Amygdala (tissue), 56 donors: Measurements from ENCODE around the gene CD6.

Source experiments
- DNase-seq, 56 donors: peaks; one replicate each; lab custom pipeline; 2025; lab: John Stamatoyannopoulos, UW

CD6 gene

DNA sequence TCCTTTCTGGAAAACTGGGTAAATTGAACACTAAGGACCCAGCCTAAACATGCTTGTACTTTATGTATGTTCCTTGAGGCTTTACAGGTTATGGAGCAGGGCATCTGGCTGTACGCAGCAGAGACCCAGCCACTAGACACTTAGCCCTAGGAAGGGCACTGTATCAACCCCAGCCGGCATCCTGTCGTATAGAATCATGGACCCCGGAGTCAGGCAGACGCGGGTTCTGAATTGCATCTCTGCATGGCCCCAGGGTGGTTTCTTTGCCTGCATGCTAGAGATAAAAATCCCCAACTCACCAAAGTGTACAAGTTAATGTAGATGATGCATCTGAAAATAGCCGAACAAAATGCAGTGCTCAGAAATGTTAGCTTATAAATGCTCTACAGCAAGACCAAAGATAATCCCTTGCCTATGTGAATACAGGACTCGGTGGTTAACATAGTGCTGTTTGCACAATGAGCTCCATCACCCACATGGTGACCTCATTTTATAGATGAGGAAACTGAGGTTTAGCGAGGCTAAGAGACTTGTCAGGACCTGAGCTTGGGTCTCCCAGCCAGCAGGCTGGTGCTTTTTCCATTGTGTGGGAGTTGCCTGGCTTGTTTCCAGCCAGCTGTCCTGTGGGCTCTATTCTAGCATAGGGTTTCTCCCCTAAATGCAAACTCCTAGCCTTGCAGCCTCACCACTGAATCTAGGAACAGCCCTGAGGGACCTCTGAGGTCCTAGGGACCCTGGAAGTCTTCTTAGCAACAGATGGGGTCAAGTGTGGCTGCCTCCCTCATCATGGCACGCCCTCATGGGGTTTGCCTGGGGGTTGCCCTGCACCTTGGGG lies 7.3 kb downstream of the CD6 start:
- DNase-seq: peak in 1 of 56 donors; percentile 4

DNA sequence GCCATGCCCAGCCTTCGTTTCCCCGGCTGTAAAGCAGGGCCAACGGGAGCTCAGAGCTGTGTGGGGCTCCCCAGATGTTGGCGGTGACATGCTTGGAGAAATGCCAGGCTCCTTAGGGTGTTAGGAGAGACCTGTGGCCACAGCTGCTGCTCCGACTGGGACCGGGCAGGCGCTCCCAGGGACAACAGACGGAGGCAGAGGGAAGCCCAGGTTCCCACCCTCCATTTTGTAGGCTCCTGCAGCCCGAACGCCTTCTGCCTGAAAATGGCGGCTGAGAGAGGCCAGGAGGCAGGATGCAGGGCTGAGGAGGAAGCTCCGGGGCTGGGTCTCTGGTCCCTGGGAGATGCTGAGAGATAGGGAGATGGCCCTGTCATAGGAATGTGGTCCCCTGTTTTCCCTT lies 10.0 kb downstream of the CD6 start:
- no peak for DNase-seq

DNA sequence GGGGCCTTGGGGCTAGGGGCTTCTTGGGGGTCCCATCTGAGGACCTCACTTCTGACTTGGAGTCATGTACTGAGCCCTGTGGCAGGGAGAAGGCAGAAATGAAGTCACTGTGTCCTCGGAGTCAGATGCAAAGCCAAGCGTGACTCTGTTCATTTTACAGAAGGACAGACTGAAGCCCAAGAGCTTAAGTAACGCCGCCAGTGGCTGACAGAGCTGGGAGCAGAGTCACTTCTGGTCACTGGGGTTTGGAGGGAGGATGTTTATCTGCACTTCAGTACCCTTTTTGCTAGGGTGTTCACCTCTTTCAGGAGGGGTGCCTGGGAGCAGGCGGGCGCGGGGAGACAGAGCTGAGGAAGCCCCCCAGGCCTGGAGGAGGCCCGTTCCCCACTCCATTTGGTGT lies 10.7 kb downstream of the CD6 start:
- DNase-seq: no peak

DNA sequence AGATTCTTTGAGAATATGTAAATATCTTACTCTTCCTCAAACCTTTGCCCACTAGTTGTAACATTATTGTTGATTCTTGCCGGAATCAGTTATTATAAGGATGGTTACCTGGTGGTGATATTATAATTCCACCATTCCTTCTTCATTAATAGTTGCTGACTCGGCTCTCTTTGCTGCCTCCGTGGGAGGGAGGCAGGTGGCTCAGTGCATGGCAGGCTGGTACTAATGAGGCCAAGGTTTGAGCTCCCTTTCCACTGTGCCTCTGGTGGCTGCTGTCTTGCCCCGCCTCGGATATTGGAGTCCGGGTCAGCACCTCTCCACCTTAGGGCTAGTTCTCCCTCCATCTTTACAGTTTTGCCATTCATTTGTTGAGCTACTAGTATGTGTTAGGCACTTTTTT lies 12.7 kb downstream of the CD6 start:
- no peak for DNase-seq

DNA sequence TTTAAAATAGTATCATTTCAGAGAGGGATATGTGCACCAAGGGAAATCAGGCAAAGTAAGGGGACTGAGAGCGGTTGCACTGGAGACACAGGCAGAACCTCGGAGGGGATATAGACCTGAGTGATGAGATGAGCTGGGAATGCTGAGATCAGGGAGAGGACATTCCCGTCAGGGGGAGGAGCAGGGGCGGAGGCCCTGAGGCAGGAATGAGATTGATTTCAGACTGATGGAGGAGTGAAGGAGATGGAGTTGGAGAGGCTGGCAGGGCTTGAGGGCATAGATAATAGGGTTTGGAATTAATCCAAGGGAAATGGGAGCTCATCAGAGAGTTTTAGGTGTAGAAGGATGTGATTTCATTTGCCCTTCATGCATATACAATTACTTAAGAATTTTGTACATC lies 13.2 kb downstream of the CD6 start:
- DNase-seq: no peak

DNA sequence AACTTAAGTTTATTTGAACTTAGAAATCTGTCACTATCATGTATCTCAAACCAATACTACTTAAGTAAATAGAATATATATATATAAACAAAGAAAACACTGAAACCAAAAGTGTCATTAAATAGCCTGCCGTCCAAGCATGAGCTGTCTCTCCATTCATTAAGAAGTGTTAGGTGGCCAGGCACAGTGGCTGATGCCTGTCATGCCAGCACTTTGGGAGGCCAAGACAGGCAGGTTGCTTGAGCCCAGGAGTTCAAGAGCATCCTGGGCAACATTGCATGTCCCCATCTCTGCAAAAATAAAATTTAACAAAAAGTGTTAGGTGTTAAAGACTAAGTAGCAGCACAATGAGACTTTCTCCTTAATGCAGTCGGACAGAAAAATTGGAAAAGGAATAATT lies 14.0 kb downstream of the CD6 start:
- no peak for DNase-seq

DNA sequence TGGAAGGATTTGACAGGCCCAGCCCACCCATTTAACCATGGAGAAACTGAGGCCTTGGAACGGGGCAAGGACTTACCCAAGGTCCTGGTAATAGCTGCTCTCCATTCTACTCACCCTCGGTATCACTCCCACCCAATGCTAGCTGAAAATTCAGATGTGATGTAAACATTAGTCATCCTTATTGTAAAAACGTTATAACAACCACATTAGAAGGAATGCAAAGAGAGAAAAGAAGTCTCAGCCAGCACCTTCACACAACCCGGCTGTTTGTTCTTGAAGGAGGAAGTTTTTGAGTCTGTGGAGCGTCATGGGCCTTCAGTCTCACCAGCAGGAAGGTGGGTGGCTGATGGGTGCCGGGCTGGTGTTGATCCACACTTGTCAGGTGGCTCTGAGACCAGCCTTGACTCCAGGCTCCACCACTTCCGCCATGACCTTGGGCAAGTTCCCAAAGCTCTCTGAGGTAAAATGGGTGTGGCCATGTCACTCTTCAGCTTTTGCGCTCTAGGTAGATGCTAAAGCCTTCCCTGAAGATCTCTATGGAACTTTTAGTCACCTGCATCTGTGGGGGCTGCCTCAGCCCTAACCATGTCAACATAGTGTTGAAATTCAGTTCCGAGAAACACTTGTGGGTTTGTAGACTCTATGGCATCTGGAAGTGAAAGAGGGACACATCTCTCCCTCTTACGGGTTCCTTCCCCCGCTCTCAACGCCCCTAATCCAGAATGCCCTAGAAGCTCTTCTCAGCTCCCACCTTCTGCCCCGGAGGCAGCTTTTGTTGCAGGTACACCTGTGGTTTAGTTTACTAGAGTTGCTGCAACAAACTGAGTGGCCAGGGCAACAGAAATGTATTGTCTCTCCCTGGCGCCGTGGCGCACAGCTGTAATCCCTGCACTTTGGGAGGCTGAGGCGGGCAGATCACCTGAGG lies 14.8 kb downstream of the CD6 start:
- DNase-seq: peak in 3 of 56 donors; percentile 2 to 13 (median 11)

DNA sequence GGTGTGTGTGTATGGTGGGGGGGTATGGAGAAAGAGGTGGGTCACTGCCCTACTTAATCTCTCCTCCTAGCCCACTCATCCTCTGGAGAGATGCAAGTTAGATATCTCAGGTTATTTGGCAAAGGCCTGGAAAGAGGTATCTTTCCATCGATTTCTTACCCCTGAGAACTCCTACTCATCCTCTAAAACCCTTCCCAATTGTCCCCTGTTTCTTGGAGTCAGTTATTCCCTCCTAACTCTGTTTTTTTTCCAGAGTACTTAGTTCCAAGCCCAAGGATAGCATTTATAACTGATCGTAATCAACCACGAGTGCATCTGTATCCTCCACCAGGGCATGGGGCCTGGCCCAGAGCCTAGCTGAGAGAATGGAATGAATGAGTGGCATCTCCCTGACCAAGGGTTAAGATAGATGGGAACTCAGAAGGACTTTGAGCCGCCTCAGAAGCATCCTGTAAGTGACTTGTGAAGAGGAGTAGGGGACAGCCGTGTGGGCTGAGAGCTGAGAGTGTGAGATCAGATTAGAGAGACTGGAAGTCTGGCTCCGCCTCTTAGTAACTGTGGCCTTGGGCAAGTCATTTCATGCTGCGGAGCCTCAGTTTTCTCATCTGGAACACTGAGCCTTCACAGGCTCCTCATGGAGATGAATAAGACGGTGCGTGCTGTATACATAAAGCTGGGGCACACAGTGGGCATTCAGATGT lies 16.2 kb downstream of the CD6 start:
- no peak for DNase-seq

DNA sequence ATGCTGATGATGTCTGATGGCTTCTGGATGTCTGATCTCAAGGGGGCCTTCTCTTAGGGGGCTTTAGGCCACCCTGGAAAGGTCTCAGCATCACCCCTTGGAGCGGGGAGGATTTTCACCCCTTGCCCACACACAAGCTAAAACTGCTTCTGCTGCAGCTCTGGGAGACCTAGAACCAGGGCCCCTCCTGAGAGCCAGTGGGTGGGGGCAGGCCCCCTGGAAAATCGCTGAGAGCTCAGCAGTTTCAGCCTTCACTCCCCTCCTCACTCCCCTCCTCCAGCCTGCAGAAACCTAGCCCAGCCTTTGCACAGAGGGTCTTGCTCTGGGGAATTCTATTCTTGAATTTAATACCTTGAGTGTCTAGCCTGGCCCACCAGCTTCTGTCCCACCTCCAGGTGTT lies 17.2 kb downstream of the CD6 start:
- no peak for DNase-seq

DNA sequence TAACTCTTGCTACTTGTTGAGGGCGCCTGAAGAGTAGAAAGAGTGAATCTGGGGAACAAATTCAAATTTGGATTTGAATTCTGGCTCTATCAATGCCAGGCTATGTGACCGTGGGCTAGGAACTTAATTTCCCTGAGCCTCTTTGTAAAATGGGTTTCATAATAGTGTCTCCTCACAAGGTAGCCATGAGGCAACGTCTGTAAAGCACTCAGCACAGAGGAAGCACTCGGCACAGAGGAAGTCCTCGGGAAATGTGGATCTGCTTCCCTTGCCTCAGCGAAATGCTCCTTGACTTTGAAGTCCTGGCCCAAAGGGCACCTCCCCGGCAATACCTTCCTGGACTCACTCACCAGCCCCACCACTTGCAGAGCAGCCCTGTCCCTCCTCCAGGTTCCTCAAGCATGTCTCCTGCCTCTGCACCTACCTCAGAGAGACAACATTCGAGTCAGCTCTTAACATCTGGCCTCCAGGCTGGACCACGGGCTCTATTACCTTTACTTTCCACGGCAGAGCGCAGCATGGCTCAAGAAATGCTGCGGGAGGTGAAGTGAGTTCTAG lies 17.7 kb downstream of the CD6 start:
- no peak for DNase-seq

DNA sequence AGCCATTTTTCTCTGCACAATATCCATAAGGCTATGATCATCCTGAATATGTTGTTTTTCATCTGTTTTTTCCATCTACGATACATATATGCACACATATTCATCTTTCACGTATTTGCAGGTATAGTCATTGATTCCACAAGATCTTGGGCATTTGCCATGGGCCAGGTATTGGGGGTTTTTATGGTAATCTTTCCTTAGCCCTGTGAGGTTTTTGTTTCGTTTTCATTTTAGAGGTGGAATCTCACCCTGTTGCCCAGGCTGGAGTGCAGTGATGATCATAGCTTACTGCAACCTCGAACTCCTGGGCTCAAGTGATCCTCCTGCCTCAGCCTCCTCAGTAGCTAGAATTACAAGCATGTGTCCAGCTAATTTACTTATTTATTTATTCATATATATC lies 20.0 kb downstream of the CD6 start:
- no peak for DNase-seq

DNA sequence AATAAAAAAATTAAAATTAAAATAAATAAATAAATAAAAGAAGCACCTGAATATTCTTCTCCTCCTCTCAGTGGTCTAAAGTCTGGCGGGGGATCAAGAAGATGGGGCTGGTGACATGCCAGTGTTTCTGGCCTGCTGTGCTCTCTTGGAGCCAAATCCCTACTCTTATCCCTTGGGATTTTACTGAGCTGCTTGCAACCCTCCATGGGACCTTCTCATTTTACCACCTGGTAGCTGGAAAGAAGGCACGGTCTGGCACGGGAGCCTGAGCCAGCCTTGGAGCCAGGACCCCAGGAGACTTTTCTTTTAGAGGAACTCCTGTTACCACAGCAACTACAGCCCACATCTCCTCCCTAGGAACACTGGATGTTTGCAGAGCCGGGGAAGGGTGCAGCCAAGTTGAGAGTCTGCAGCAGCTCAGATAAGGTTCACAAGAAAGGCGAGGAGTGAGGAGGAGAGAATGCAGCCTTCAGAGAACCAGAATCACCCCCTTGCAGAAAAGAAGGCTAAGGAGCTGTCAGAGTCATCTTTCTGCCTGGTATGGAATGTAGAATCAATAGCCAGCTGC lies 21.4 kb downstream of the CD6 start:
- peak in 2 of 56 donors; percentile 7 to 16 for DNase-seq

DNA sequence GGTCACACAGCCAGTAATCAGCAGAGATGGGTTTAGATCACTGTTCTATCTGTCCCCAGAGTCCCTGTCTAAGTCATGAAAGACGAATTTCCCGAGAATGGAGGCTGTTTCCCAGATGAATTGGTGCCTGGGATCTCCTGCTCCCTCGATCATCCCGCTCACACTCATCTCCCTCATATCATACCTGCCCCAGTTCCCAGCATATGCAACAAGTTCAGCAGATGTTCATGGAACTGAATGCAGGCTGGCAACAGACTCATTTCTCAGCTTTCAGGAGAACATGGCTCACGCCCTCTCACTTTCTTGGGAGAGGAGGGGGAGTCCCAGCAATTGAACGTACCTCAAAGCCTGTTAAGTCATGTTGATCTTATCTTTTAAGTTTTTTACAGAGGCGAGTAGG lies 22.1 kb downstream of the CD6 start:
- DNase-seq: no peak

DNA sequence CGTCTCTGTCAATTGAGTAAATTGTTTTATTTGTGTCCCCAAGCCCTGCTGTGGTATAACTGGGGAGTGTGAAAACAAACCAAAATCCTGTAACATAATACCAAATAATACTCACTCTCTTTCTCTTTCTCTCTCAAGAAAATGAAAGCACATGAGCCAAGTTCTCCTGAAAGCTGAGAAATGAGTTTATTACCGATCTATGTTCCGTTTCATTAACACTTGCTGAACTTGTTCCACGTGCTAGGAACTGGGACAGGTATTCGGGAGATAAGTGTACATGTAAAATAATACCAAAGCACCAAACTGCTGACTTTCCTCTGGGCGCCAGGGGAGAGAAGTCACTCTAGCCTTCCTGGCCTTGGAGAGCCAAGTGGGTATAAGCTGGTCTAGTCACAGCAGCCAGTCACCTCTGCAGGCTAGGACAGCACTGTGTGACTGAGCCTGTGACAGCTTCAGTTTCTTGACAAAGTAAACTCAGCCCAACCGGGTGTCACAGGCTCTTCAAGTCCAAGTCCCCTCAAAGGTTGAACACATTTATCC lies 23.1 kb downstream of the CD6 start:
- DNase-seq: no peak

DNA sequence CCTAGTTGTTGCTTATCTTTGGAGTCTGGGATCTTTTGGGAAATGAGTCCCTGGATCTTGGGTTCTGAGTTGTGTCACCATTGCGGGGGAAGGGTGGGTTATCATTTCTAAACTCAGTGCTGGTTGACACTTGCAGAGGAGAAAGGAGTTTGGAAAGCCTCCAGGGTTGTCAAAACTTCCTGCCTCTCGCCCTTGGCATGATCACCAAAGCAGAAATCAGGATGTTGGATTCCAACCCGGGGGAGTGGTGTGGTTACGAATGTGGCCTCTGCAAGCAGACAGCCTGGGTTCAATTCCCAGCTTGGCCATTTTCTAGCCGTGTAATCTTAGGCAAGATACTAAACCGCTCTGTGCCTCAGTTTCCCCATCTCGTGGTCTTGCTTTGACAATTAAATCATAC lies 24.3 kb downstream of the CD6 start:
- no peak for DNase-seq

DNA sequence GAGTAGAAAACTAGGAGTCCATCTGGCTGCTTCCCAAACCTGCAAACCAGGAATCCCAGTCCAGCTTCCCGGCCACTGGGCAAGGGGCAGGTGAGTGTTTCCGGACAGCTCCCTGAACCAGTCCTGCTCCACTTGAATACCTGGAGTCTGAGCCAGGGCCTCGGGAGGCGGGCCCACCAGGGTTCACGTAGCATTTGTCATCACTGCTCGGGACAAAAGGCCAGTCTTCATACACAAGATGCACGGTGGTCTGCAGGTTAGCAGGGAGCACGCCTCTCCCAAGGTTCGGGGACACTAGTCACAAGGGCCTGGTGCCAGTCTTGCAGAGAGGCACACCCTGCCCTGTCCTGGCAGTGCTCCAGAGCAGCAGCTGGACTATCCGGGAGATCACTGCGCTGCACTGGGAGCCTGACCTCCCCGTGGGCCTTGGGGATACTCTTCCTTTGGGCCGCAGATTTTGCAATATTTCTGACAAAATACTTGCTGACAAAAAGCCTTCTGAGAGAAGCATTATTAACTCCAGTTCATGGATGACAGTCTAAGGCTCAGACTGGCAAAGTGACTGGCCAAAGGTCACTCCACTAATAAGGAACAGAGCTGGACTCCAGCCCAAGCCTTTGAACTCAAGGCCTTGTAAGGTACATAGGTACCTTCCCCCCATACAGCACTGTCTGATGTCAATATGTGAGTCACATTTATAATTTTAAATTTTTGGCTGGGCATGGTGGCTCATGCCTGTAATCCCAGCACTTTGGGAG lies 25.1 kb downstream of the CD6 start:
- no peak for DNase-seq

DNA sequence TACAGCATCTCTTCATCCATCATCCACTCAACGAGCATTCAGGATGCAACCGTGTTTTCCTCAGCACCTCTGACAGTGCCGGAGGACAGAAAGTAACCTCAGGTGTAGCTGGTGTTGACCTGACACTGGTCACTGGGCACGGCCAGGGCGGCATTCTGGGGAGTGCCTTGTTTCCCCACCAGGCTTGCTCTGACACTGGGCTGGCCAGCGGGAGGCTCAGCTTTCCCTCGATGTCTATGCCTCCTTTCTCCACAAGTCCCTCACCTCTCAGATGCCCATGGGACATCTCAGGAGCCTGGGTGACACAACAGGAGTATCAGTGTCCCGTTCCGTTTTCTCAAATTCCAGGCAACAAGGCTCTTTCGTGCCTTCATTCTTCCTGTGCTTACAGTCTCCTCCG lies 28.9 kb downstream of the CD6 start:
- no peak for DNase-seq

DNA sequence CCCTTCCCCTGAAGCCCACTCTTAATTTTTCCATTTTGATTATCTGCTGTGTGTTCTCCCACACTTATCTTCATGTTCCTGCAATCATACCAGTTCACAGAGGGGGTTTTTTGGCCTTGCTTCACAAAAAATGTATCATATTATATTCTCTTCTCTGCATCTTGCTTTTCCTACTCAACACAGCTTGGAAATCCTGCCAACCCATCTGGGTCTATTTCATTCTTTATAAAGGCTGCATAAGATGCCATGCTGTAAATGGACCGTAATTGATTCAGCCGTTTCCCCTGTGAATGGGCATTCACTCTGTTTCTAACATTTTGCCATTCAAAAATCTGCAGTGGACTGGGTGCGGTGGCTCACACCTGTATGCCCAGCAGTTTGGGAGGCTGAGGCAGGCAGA lies 30.5 kb downstream of the CD6 start:
- DNase-seq: no peak

DNA sequence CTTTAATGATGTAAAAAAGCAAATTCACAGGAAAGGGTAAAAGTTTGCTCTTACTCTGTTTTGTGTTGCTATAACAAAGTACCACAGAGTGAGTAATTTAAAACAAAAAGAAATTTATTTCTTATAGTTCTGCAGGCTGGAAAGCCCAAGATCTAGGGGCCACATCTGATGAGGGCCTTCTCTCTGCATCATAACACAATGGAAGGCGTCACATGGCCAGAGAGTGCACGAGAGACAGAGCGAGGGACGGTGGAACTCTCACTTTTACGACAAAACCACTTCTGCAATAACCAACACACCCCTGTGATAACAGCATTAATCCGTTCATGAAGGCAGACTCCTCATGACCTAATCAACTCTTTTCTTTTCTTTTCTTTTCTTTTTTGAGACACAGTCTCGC lies 31.1 kb downstream of the CD6 start:
- DNase-seq: no peak
